ENCODE measurements around the gene SNRK.

SNRK gene

GRCh38 chr3:43366481-43366880 is 80.1 kb downstream of the SNRK start:
- Histone ChIP-seq H3K36me3 (ENCODE audit: insufficient read depth, low read length) (no peaks in the 10 kb centered on the region), H2AFZ (ENCODE audit: low read depth, low read length) (no peak overlapping the region), H3K9ac (ENCODE audit: low read depth, low read length) (no peak overlapping the region), H3K4me3 (ENCODE audit: low read depth in 1 of 2, low read length in 2 of 2) (no peak overlapping the region), H3K79me2 (ENCODE audit: insufficient read depth, low read length) (no peaks in the 10 kb centered on the region), H3K27me3 (ENCODE audit: insufficient read depth, low read length, poor library complexity) (no peaks in the 10 kb centered on the region), H3K4me1 (ENCODE audit: insufficient read depth, low read length) (no peaks in the 10 kb centered on the region), H3K27ac (ENCODE audit: low read length) (no peak overlapping the region), H3K9me3 (ENCODE audit: insufficient read depth, low read length, severe bottlenecking) (no peaks in the 10 kb centered on the region), H4K20me1 (ENCODE audit: insufficient read depth, low read length) (no peaks in the 10 kb centered on the region), H3K4me2 (ENCODE audit: insufficient read depth, low read length) (no peak overlapping the region)
- no peak for TF ChIP-seq CTCF (IDR thresholded peaks at IDR 0.05; ENCODE audit: borderline replicate concordance, extremely low read depth, low read length, poor library complexity, severe bottlenecking)
- no peak for TF ChIP-seq EZH2 (IDR thresholded peaks at IDR 0.05; ENCODE audit: borderline replicate concordance, low read depth, low read length, severe bottlenecking)
- no peak for ATAC-seq (ENCODE audit: insufficient read depth, low read depth)
- DNase-seq: no peak

GRCh38 chr3:43366885-43367284 is 80.5 kb downstream of the SNRK start:
- no peaks in the 10 kb centered on the region for H4K20me1 ChIP-seq (ENCODE audit: insufficient read depth, low read length)
- no peaks in the 10 kb centered on the region for H3K27me3 ChIP-seq (ENCODE audit: insufficient read depth, low read length, poor library complexity)
- no peak overlapping the region for H3K27ac ChIP-seq (ENCODE audit: low read length)
- no peaks in the 10 kb centered on the region for H3K9me3 ChIP-seq (ENCODE audit: insufficient read depth, low read length, severe bottlenecking)
- ATAC-seq (ENCODE audit: insufficient read depth, low read depth) (no peak), DNase-seq (no peak)
- no peak overlapping the region for H3K9ac ChIP-seq (ENCODE audit: low read depth, low read length)
- no peaks in the 10 kb centered on the region for H3K4me1 ChIP-seq (ENCODE audit: insufficient read depth, low read length)
- TF ChIP-seq CTCF (IDR thresholded peaks at IDR 0.05; ENCODE audit: borderline replicate concordance, extremely low read depth, low read length, poor library complexity, severe bottlenecking) (no peak), EZH2 (IDR thresholded peaks at IDR 0.05; ENCODE audit: borderline replicate concordance, low read depth, low read length, severe bottlenecking) (no peak)
- no peak overlapping the region for H2AFZ ChIP-seq (ENCODE audit: low read depth, low read length)
- no peaks in the 10 kb centered on the region for H3K36me3 ChIP-seq (ENCODE audit: insufficient read depth, low read length)
- no peak overlapping the region for H3K4me3 ChIP-seq (ENCODE audit: low read depth in 1 of 2, low read length in 2 of 2)
- H3K4me2 ChIP-seq (ENCODE audit: insufficient read depth, low read length): no peak overlapping the region
- no peaks in the 10 kb centered on the region for H3K79me2 ChIP-seq (ENCODE audit: insufficient read depth, low read length)

GRCh38 chr3:43369404-43370292 is 83.3 kb downstream of the SNRK start:
- no peaks in the 10 kb centered on the region for H3K36me3 ChIP-seq (ENCODE audit: insufficient read depth, low read length)
- no peaks in the 10 kb centered on the region for H3K4me1 ChIP-seq (ENCODE audit: insufficient read depth, low read length)
- H3K79me2 ChIP-seq (ENCODE audit: insufficient read depth, low read length): no peaks in the 10 kb centered on the region
- no peaks in the 10 kb centered on the region for H3K9me3 ChIP-seq (ENCODE audit: insufficient read depth, low read length, severe bottlenecking)
- H3K27me3 ChIP-seq (ENCODE audit: insufficient read depth, low read length, poor library complexity): no peaks in the 10 kb centered on the region
- H3K27ac ChIP-seq (ENCODE audit: low read length): no peak overlapping the region
- H3K4me2 ChIP-seq (ENCODE audit: insufficient read depth, low read length): no peak overlapping the region
- H2AFZ ChIP-seq (ENCODE audit: low read depth, low read length): no peak overlapping the region
- H3K4me3 ChIP-seq (ENCODE audit: low read depth in 1 of 2, low read length in 2 of 2): no peak overlapping the region
- no peak for TF ChIP-seq EZH2 (IDR thresholded peaks at IDR 0.05; ENCODE audit: borderline replicate concordance, low read depth, low read length, severe bottlenecking)
- TF ChIP-seq CTCF (IDR thresholded peaks at IDR 0.05; ENCODE audit: borderline replicate concordance, extremely low read depth, low read length, poor library complexity, severe bottlenecking): no peak
- no peak overlapping the region for H3K9ac ChIP-seq (ENCODE audit: low read depth, low read length)
- H4K20me1 ChIP-seq (ENCODE audit: insufficient read depth, low read length): no peaks in the 10 kb centered on the region
- no peak; the same call in 2 of the 3 replicates for ATAC-seq (ENCODE audit: insufficient read depth, low read depth)
- DNase-seq: no peak

All from DND-41 (cell line).